ENCODE measurements around the gene WDR1.

Gene WDR1

GRCh38 chr4:10061650-10062415 lies 54.8 kb downstream of the WDR1 start:
- Histone ChIP-seq H2AFZ (ENCODE audit: low read depth, low read length) (no peak overlapping the region), H3K36me3 (replicated peaks; ENCODE audit: low read depth, low read length) (no peaks in the 10 kb centered on the region), H4K20me1 (ENCODE audit: insufficient read depth, low read length) (no peaks in the 10 kb centered on the region), H3K27ac (ENCODE audit: low read length) (no peak overlapping the region), H3K79me2 (ENCODE audit: low read length) (no peaks in the 10 kb centered on the region), H3K27me3 (ENCODE audit: low read depth, low read length) (no peaks in the 10 kb centered on the region), H3K4me1 (ENCODE audit: low read length) (no peaks in the 10 kb centered on the region), H3K4me2 (ENCODE audit: low read length) (no peak overlapping the region), H3K9ac (ENCODE audit: low read length) (no peak overlapping the region), H3K9me3 (ENCODE audit: insufficient read depth, low read length) (no peaks in the 10 kb centered on the region), H3K4me3 (ENCODE audit: low read length) (no peak overlapping the region)
- TF ChIP-seq EZH2phosphoT487 (IDR thresholded peaks at IDR 0.05; ENCODE audit: low read depth) = no peak
- TF ChIP-seq, protein P1, sequence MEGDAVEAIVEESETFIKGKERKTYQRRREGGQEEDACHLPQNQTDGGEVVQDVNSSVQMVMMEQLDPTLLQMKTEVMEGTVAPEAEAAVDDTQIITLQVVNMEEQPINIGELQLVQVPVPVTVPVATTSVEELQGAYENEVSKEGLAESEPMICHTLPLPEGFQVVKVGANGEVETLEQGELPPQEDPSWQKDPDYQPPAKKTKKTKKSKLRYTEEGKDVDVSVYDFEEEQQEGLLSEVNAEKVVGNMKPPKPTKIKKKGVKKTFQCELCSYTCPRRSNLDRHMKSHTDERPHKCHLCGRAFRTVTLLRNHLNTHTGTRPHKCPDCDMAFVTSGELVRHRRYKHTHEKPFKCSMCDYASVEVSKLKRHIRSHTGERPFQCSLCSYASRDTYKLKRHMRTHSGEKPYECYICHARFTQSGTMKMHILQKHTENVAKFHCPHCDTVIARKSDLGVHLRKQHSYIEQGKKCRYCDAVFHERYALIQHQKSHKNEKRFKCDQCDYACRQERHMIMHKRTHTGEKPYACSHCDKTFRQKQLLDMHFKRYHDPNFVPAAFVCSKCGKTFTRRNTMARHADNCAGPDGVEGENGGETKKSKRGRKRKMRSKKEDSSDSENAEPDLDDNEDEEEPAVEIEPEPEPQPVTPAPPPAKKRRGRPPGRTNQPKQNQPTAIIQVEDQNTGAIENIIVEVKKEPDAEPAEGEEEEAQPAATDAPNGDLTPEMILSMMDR (IDR thresholded peaks at IDR 0.05; ENCODE audit: low read depth, low read length) = no peak

DNA sequence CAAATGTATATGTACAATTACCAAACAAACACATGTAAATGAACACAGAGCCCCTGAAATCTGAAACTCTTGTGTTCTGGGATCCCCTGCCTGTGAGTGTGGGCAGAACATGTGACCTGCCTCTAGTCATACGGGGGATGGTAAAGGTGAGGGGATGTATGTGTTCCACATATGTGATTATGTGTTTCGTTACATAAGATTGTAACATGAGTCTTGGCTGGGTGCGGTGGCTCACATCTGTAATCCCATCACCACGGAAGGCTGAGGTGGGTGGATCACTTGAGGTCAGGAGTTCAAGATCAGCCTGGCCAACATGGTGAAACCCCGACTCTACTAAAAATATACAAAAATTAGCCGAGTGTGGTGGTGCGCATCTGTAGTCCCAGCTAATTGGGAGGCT lies 58.2 kb downstream of the WDR1 start:
- H3K27ac ChIP-seq (ENCODE audit: low read length) = no peak overlapping the region
- no peak overlapping the region for H3K4me3 ChIP-seq (ENCODE audit: low read length)
- TF ChIP-seq, protein P1 (IDR thresholded peaks at IDR 0.05; ENCODE audit: low read depth, low read length) = no peak
- no peak for TF ChIP-seq EZH2phosphoT487 (IDR thresholded peaks at IDR 0.05; ENCODE audit: low read depth)
- H3K4me2 ChIP-seq (ENCODE audit: low read length) = no peak overlapping the region
- H4K20me1 ChIP-seq (ENCODE audit: insufficient read depth, low read length) = no peaks in the 10 kb centered on the region
- no peaks in the 10 kb centered on the region for H3K9me3 ChIP-seq (ENCODE audit: insufficient read depth, low read length)
- H2AFZ ChIP-seq (ENCODE audit: low read depth, low read length) = no peak overlapping the region
- H3K9ac ChIP-seq (ENCODE audit: low read length) = no peak overlapping the region
- H3K4me1 ChIP-seq (ENCODE audit: low read length) = no peaks in the 10 kb centered on the region
- H3K36me3 ChIP-seq (replicated peaks; ENCODE audit: low read depth, low read length) = no peaks in the 10 kb centered on the region
- H3K79me2 ChIP-seq (ENCODE audit: low read length) = no peaks in the 10 kb centered on the region
- H3K27me3 ChIP-seq (ENCODE audit: low read depth, low read length) = no peaks in the 10 kb centered on the region

DNA sequence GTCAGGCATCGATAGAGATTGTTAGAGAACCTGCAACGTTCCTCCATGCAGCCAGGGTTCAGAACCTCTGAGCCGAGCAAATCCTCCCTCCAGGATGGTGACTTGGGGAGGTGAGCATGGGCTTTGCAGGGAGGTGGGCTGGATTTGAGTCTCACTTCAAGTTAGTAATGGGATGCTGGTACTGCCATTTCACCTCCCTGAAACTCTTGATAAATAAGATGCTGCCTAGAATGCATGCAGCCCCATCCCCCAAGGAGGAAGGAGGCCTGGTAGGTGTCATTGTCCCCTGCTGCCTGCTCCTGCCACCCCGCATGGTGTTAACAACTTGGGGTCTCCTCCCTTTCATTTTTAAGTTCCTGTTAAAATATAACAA lies 59.6 kb downstream of the WDR1 start:
- no peaks in the 10 kb centered on the region for H3K4me1 ChIP-seq (ENCODE audit: low read length)
- TF ChIP-seq, protein P1 (IDR thresholded peaks at IDR 0.05; ENCODE audit: low read depth, low read length) = no peak

GRCh38 chr4:10056334-10057022 lies 60.1 kb downstream of the WDR1 start:
- Histone ChIP-seq H4K20me1 (ENCODE audit: insufficient read depth, low read length) (no peaks in the 10 kb centered on the region), H2AFZ (ENCODE audit: low read depth, low read length) (no peak overlapping the region), H3K27ac (ENCODE audit: low read length) (no peak overlapping the region), H3K36me3 (replicated peaks; ENCODE audit: low read depth, low read length) (no peaks in the 10 kb centered on the region), H3K79me2 (ENCODE audit: low read length) (no peaks in the 10 kb centered on the region), H3K4me3 (ENCODE audit: low read length) (no peak overlapping the region), H3K4me1 (ENCODE audit: low read length) (no peaks in the 10 kb centered on the region), H3K9ac (ENCODE audit: low read length) (no peak overlapping the region), H3K27me3 (ENCODE audit: low read depth, low read length) (no peaks in the 10 kb centered on the region), H3K9me3 (ENCODE audit: insufficient read depth, low read length) (no peaks in the 10 kb centered on the region), H3K4me2 (ENCODE audit: low read length) (no peak overlapping the region)
- TF ChIP-seq EZH2phosphoT487 (IDR thresholded peaks at IDR 0.05; ENCODE audit: low read depth) = no peak
- TF ChIP-seq, protein P1 (IDR thresholded peaks at IDR 0.05; ENCODE audit: low read depth, low read length) = no peak

More for the DNA sequence above, 59.6 kb downstream of the WDR1 start:
- H2AFZ ChIP-seq (ENCODE audit: low read depth, low read length) = no peak overlapping the region
- H4K20me1 ChIP-seq (ENCODE audit: insufficient read depth, low read length) = no peaks in the 10 kb centered on the region
- no peak overlapping the region for H3K9ac ChIP-seq (ENCODE audit: low read length)
- no peaks in the 10 kb centered on the region for H3K9me3 ChIP-seq (ENCODE audit: insufficient read depth, low read length)
- H3K4me3 ChIP-seq (ENCODE audit: low read length) = no peak overlapping the region
- no peaks in the 10 kb centered on the region for H3K27me3 ChIP-seq (ENCODE audit: low read depth, low read length)
- no peak overlapping the region for H3K27ac ChIP-seq (ENCODE audit: low read length)
- H3K36me3 ChIP-seq (replicated peaks; ENCODE audit: low read depth, low read length) = no peaks in the 10 kb centered on the region
- no peaks in the 10 kb centered on the region for H3K79me2 ChIP-seq (ENCODE audit: low read length)
- no peak overlapping the region for H3K4me2 ChIP-seq (ENCODE audit: low read length)
